SK-N-SH (cell line): Measurements from ENCODE around the gene NWD2.

Source experiments
- CTCF ChIP-seq: fragments of 200-600 bp; sonication (generic); IDR thresholded peaks from 2 replicates; pipeline ENCODE4 v1.6.1; 2017; ENCODE audit warnings: antibody characterized with exemption, mild to moderate bottlenecking, moderate library complexity
- EP300 ChIP-seq, 2 experiments: IDR thresholded peaks; 2 replicates each; pipeline versions ENCODE4 v1.4.0 to v1.6.1; 2012; ENCODE audit warnings: borderline replicate concordance in 1 of 2, low read depth in 1 of 2, low read length in 1 of 2
- FOXM1 ChIP-seq: IDR thresholded peaks from 2 replicates; pipeline ENCODE4 v1.4.0; 2012; ENCODE audit warnings: low read depth, mild to moderate bottlenecking
- MXI1 ChIP-seq: IDR thresholded peaks from 2 replicates; pipeline ENCODE4 v1.6.1; 2012; ENCODE audit warnings: mild to moderate bottlenecking, low read depth, low read length, improper control_type of control experiment
- NFIC ChIP-seq: IDR thresholded peaks from 2 replicates; pipeline ENCODE4 v1.4.0; 2012; ENCODE audit warnings: borderline replicate concordance
- RAD21 ChIP-seq: IDR thresholded peaks from 2 replicates; pipeline ENCODE4 v1.6.1; 2012; ENCODE audit warnings: mild to moderate bottlenecking, low read length
- SIN3A ChIP-seq: IDR thresholded peaks from 2 replicates; pipeline ENCODE4 v1.6.1; 2012; ENCODE audit warnings: low read depth, mild to moderate bottlenecking, low read length, moderate library complexity, borderline replicate concordance
- TAF1 ChIP-seq: IDR thresholded peaks from 2 replicates; pipeline ENCODE4 v1.6.1; 2012; ENCODE audit warnings: low read depth, mild to moderate bottlenecking, low read length, moderate library complexity, borderline replicate concordance
- USF1 ChIP-seq: IDR thresholded peaks from 2 replicates; pipeline ENCODE4 v1.4.0; 2012; ENCODE audit warnings: low read depth, borderline replicate concordance

GRCh38 chr4:37477126-37477525, 232.6 kb downstream of the NWD2 start:
- TF ChIP-seq FOXM1 (no peak), TAF1 (no peak), NFIC (no peak), EP300 (IDR thresholded peaks at IDR 0.05; ENCODE audit: borderline replicate concordance in 1 of 2, low read depth in 1 of 2, low read length in 1 of 2) (no peak), USF1 (no peak), CTCF (no peak), MXI1 (no peak), SIN3A (no peak), RAD21 (no peak)
